NOMO-1 treated with DMSO at 0.1 percent for 48 hours (cell line): ENCODE data around the gene ADD1.

Experiments used
- DNase-seq: peaks from one replicate; lab custom pipeline; 2025; ENCODE audit not compliant: unreplicated experiment; lab: John Stamatoyannopoulos, UW

Gene ADD1

GRCh38 chr4:2820216-2820982, 23.2 kb upstream of the ADD1 start:
- DNase-seq, result no peak

- DNase-seq, result no peak
Measured at GRCh38 chr4:2822461-2823300, 21.0 kb upstream of the ADD1 start.

- DNase-seq, result no peak
Measured at GRCh38 chr4:2823301-2823670, 20.4 kb upstream of the ADD1 start.

- DNase-seq, result no peak
Measured at GRCh38 chr4:2823671-2824328, 19.8 kb upstream of the ADD1 start.

- DNase-seq, result no peak
Measured at GRCh38 chr4:2824329-2824835, 19.3 kb upstream of the ADD1 start.

- no peak for DNase-seq
Measured at GRCh38 chr4:2824836-2825381, 18.7 kb upstream of the ADD1 start.

- no peak for DNase-seq
Measured at GRCh38 chr4:2825740-2826139, 17.9 kb upstream of the ADD1 start.

GRCh38 chr4:2827071-2827873, 16.4 kb upstream of the ADD1 start:
- DNase-seq, result no peak

- DNase-seq, result no peak
Measured at GRCh38 chr4:2827874-2828751, 15.5 kb upstream of the ADD1 start.

- no peak for DNase-seq
Measured at GRCh38 chr4:2828758-2829181, 14.9 kb upstream of the ADD1 start.

GRCh38 chr4:2829321-2829932, 14.2 kb upstream of the ADD1 start:
- no peak for DNase-seq

GRCh38 chr4:2829933-2830451, 13.7 kb upstream of the ADD1 start:
- no peak for DNase-seq

- DNase-seq, result no peak
Measured at GRCh38 chr4:2830632-2831610, 12.7 kb upstream of the ADD1 start.

- DNase-seq, result no peak
Measured at GRCh38 chr4:2831611-2832308, 11.9 kb upstream of the ADD1 start.

- DNase-seq, result no peak
Measured at GRCh38 chr4:2832309-2832980, 11.2 kb upstream of the ADD1 start.

GRCh38 chr4:2832981-2833670, 10.5 kb upstream of the ADD1 start:
- no peak for DNase-seq
